Progenitor cell of endocrine pancreas (in vitro differentiated cells): ENCODE measurements around the gene SLC27A3. TPM values are rescaled to one million over a fixed set of nuclear protein-coding genes. Genes with fewer than 3 reads are reported as not detected.

ENCODE experiments used
- DNase-seq: peaks from one replicate; pipeline ENCODE4 v3.0.0; 2021; ENCODE audit warnings: low spot score; ENCODE audit not compliant: unreplicated experiment
- H3K27ac Mint-ChIP-seq: 2 replicates; pipeline ENCODE4 v1.8.0; 2021; ENCODE audit warnings: mild to moderate bottlenecking, moderate library complexity, mixed read lengths
- H3K27me3 Mint-ChIP-seq: 2 replicates; pipeline ENCODE4 v1.8.0; 2021; ENCODE audit warnings: mixed read lengths
- H3K36me3 Mint-ChIP-seq: 2 replicates; pipeline ENCODE4 v1.8.0; 2022; ENCODE audit warnings: mixed read lengths; ENCODE audit not compliant: insufficient read depth
- H3K4me1 Mint-ChIP-seq: 2 replicates; pipeline ENCODE4 v1.8.0; 2021; ENCODE audit warnings: low read depth, mixed read lengths
- H3K4me3 Mint-ChIP-seq: 2 replicates; pipeline ENCODE4 v1.8.0; 2021; ENCODE audit warnings: low read depth, mild to moderate bottlenecking, moderate library complexity, mixed read lengths
- H3K9me3 Mint-ChIP-seq: 2 replicates; pipeline ENCODE4 v1.8.0; 2021; ENCODE audit warnings: low read depth, mixed read lengths
- total RNA-seq: library from RNA; stranded (reverse); gene quantifications from 2 replicates; pipeline ENCODE4 v1.2.1, GENCODE V29; 2021
- TF ChIP-seq, protein P1 (sequence below): fragments of 200-600 bp; sonication (generic); IDR thresholded peaks from one replicate; pipeline ENCODE4 v1.5.0; 2021; ENCODE audit warnings: antibody characterized with exemption, mild to moderate bottlenecking; ENCODE audit not compliant: unreplicated experiment

SLC27A3 gene
- total RNA-seq, 1 donor from 2014 or later: 36.6 TPM

DNA sequence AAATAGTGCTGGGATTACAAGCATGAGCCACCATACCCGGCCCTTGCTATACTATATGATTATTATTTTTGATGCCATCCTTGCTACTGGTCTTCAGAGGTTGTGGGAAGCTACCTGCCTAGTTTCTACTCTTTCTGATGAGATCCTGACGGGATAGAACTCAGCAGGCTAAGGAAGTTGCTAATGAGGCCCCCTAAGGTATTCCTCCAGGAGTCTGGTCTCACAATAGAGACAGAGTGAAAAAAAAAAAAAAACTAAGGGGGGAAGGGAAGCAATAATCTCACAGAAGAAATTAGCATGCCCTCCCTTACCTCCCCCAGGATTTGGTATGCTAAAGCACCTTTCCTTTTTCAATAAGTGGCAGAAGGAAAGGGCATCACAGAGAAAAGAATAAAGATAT lies 29.8 kb upstream of the SLC27A3 start:
- H3K9me3 Mint-ChIP-seq: no peaks in the 10 kb centered on the region
- TF ChIP-seq, protein P1, sequence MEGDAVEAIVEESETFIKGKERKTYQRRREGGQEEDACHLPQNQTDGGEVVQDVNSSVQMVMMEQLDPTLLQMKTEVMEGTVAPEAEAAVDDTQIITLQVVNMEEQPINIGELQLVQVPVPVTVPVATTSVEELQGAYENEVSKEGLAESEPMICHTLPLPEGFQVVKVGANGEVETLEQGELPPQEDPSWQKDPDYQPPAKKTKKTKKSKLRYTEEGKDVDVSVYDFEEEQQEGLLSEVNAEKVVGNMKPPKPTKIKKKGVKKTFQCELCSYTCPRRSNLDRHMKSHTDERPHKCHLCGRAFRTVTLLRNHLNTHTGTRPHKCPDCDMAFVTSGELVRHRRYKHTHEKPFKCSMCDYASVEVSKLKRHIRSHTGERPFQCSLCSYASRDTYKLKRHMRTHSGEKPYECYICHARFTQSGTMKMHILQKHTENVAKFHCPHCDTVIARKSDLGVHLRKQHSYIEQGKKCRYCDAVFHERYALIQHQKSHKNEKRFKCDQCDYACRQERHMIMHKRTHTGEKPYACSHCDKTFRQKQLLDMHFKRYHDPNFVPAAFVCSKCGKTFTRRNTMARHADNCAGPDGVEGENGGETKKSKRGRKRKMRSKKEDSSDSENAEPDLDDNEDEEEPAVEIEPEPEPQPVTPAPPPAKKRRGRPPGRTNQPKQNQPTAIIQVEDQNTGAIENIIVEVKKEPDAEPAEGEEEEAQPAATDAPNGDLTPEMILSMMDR: no peak
- H3K27me3 Mint-ChIP-seq: no peaks in the 10 kb centered on the region
- H3K36me3 Mint-ChIP-seq: peaks cover 31% of the 10 kb centered on the region
- H3K4me1 Mint-ChIP-seq: peaks cover 33% of the 10 kb centered on the region
- H3K27ac Mint-ChIP-seq: no peak overlapping the region
- no peak overlapping the region for H3K4me3 Mint-ChIP-seq
- no peak for DNase-seq

DNA sequence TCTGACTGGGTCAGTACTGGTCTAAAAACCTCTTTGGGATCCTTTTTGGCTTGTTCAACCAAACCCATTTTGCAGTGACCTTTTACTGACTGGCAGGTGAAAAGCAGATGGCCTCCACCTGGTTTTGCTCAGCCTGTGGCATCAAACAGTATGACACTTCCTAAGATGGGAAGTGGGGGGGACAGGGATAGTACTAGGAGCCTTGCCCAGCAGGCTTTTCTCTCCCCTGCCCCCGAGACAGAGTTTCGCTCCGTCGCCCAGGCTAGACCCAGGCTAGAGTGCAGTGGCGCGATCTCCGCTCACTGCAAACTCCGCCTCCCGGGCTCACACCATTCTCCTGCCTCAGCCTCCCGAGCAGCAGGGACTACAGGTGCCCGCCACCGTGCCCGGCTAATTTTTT lies 29.0 kb upstream of the SLC27A3 start:
- TF ChIP-seq, protein P1: no peak

DNA sequence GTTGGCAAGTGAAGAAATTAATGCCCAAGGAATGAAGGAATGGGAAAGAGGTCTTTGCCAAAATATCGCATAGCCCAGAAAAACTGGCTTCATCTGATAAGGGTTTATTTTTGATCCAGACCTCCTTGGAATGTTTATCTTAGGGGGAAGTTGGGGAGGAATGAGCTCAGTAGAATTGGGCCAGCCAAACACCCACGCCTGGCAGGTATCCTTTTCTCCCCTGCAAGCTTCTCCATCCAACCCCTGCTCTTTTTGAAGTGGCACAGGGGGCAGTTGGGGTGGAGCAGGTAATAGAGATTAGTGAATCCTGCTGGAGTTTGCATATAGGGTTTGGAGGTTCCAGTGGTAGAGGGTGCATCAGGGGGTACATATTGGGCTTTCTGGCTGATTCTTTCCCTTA lies 26.3 kb upstream of the SLC27A3 start:
- H3K4me3 Mint-ChIP-seq: no peak overlapping the region
- DNase-seq: no peak
- H3K27ac Mint-ChIP-seq: no peak overlapping the region
- no peaks in the 10 kb centered on the region for H3K27me3 Mint-ChIP-seq
- TF ChIP-seq, protein P1: no peak
- no peaks in the 10 kb centered on the region for H3K9me3 Mint-ChIP-seq
- peaks cover 32% of the 10 kb centered on the region for H3K36me3 Mint-ChIP-seq
- peaks cover 3% of the 10 kb centered on the region for H3K4me1 Mint-ChIP-seq

More for the DNA sequence above, 29.0 kb upstream of the SLC27A3 start:
- no peaks in the 10 kb centered on the region for H3K27me3 Mint-ChIP-seq
- DNase-seq: no peak
- H3K36me3 Mint-ChIP-seq: peaks cover 32% of the 10 kb centered on the region
- H3K27ac Mint-ChIP-seq: no peak overlapping the region
- H3K4me3 Mint-ChIP-seq: no peak overlapping the region
- peaks cover 31% of the 10 kb centered on the region for H3K4me1 Mint-ChIP-seq
- H3K9me3 Mint-ChIP-seq: no peaks in the 10 kb centered on the region

DNA sequence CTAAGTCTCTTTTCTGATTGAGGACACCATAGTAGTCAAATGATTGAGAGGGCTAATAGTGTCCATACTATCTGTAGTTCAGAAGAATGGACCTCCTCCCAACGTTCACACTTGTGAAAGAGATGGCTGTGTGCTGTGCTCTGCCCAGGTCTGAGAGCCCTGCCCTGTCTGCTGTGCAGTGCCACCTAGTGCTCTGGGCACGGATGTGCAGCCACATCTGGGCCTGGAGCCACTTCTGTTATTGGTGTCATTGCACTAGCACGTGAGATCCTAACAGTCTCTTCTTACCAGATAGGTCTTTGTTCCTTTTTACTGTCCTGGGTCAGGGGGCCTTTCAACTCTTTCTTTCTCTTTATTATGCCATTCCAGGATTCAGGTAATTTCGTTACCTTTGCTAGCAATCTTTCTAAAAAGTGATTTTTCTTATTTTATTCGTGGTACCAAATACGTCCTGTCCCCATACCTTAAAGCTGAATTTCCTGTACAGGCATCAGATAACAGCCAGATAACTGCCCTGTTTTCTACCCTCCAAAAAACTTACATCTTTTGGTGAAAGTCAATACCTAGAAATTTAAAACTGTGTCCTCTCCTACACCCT lies 25.7 kb upstream of the SLC27A3 start:
- Mint-ChIP-seq H3K36me3 (peaks cover 36% of the 10 kb centered on the region), H3K4me1 (no peaks in the 10 kb centered on the region), H3K9me3 (no peaks in the 10 kb centered on the region), H3K4me3 (no peak overlapping the region), H3K27me3 (no peaks in the 10 kb centered on the region), H3K27ac (peak overlapping the region; percentile 64)
- DNase-seq: peak; percentile 70
- TF ChIP-seq, protein P1: peak; percentile 92

DNA sequence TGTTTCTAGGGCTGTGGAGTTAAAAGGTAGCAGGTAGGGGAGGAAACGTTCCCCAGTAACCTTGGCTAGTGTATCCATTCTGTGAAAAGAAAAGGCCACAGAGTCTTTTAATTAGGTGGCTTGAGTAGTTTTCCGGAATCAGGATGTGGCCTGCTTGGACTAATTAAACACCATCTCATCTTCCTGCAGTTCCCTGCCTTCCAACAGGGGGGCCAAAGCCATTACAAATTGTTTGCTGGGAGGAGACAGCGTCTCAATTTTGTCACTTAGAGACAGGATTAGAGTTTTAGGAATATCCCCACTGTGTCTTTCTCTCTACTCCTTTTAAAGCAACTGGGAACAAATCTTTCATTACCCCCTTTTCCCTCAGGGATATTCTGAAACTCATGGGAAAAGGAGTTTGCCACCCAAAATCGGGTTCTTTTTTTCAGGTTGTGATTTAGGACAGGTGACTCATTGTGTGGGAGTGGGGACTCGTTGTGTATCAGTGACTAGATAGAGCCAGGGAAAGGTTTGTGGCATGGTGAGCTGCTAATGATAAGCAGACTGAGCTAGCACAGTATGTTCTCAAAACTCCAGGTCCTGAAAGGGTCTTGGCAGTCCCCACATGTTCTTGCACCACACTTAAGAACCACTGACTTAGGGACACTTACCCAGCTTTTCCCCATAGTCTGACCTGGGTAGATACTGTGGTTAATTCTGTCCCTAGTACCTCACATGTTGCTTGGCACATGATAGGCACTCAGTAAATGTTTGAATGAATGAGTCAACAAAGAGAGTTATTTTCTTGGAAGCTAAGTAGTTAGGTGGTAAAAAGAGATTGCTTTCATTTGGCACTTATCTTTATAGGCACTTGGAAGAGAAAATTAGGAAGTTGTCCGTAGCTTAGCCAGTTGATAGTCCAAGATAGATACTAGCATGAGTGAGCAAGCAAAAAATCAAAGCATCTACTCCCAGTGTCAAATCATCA lies 24.9 kb upstream of the SLC27A3 start:
- Mint-ChIP-seq H3K9me3 (no peaks in the 10 kb centered on the region), H3K36me3 (peaks cover 41% of the 10 kb centered on the region), H3K4me3 (no peak overlapping the region), H3K27ac (no peak overlapping the region), H3K27me3 (no peaks in the 10 kb centered on the region), H3K4me1 (no peaks in the 10 kb centered on the region)
- TF ChIP-seq, protein P1: no peak
- no peak for DNase-seq
